WTC11 (cell line): ENCODE results near the gene PARK7.

Source experiments
- ARID4B ChIP-seq: sonication (generic); formaldehyde crosslinking; IDR thresholded peaks from 2 replicates; pipeline ENCODE4 v1.8.0; 2023; ENCODE audit warnings: missing genetic modification reagents, mild to moderate bottlenecking, borderline replicate concordance
- ATF2 ChIP-seq: sonication (generic); formaldehyde crosslinking; IDR thresholded peaks from 2 replicates; pipeline ENCODE4 v1.8.1; 2022; ENCODE audit warnings: low read depth, missing genetic modification reagents, borderline replicate concordance
- CBFB ChIP-seq: sonication (generic); formaldehyde crosslinking; IDR thresholded peaks from 2 replicates; pipeline ENCODE4 v1.8.1; 2022; ENCODE audit warnings: mild to moderate bottlenecking, low read depth, missing genetic modification reagents
- CREB1 ChIP-seq: sonication (generic); formaldehyde crosslinking; IDR thresholded peaks from 2 replicates; pipeline ENCODE4 v1.8.0; 2023; ENCODE audit warnings: mild to moderate bottlenecking, missing genetic modification reagents
- CTCF ChIP-seq: fragments of 200-600 bp; IDR thresholded peaks from 2 replicates; pipeline ENCODE4 v1.8.0; 2022; ENCODE audit warnings: antibody characterized with exemption
- JUN ChIP-seq: sonication (generic); formaldehyde crosslinking; IDR thresholded peaks from 2 replicates; pipeline ENCODE4 v1.8.0; 2023; ENCODE audit warnings: mild to moderate bottlenecking, missing genetic modification reagents
- MYBL2 ChIP-seq: sonication (generic); formaldehyde crosslinking; IDR thresholded peaks from 2 replicates; pipeline ENCODE4 v1.8.1; 2023; ENCODE audit warnings: mild to moderate bottlenecking, moderate library complexity, missing genetic modification reagents
- TEAD4 ChIP-seq: sonication (generic); formaldehyde crosslinking; IDR thresholded peaks from 2 replicates; pipeline ENCODE4 v1.8.0; 2022; ENCODE audit warnings: mild to moderate bottlenecking, missing genetic modification reagents
- ZNF138 ChIP-seq: sonication (generic); formaldehyde crosslinking; conservative IDR thresholded peaks from 2 replicates; pipeline ENCODE4 v1.8.1; 2022; ENCODE audit warnings: mild to moderate bottlenecking, moderate library complexity, missing genetic modification reagents
- ZNF232 ChIP-seq: sonication (generic); formaldehyde crosslinking; IDR thresholded peaks from 2 replicates; pipeline ENCODE4 v1.8.0; 2022; ENCODE audit warnings: mild to moderate bottlenecking, missing genetic modification reagents
- ZNF512 ChIP-seq: sonication (generic); formaldehyde crosslinking; IDR thresholded peaks from 2 replicates; pipeline ENCODE4 v1.8.1; 2022; ENCODE audit warnings: missing genetic modification reagents, borderline replicate concordance

GRCh38 chr1:7919880-7920279 lies 41.6 kb upstream of the PARK7 start:
- no peak for TF ChIP-seq ZNF512
- no peak for TF ChIP-seq CTCF
- TF ChIP-seq MYBL2 (CRISPR knock-in tag), result no peak
- no peak for TF ChIP-seq ARID4B
- no peak for TF ChIP-seq ATF2
- TF ChIP-seq TEAD4 (CRISPR knock-in tag), result no peak
- no peak for TF ChIP-seq CBFB (CRISPR knock-in tag)
- TF ChIP-seq JUN (CRISPR knock-in tag), result no peak
- no peak for TF ChIP-seq ZNF232
- TF ChIP-seq ZNF138 (CRISPR knock-in tag), result no peak
- no peak for TF ChIP-seq CREB1 (CRISPR knock-in tag)
